Measurements from ENCODE around the gene DAND5.

- TF ChIP-seq CTCF (IDR thresholded peaks at IDR 0.05 in 8 of 11, conservative IDR thresholded peaks at IDR 0.05 in 3 of 11) (no peak), POLR2AphosphoS5 (IDR thresholded peaks at IDR 0.05) (no peak), POLR2A (IDR thresholded peaks at IDR 0.05) (no peak)
These were observed 1.5 kb upstream of the DAND5 start for GRCh38 chr19:12967907-12968306.

All from spleen (tissue), 7 donors.